B cell (primary cell): ENCODE results near the gene KAT8. TPM values are rescaled to one million over a fixed set of nuclear protein-coding genes. Genes with fewer than 3 reads are reported as not detected.

ENCODE experiments used
- ATAC-seq: fragments of 200-7000 bp; cut with Tn5 transposase; one replicate; pipeline ENCODE4 v1.10.0; 2021; ENCODE audit warnings: low read depth, mild to moderate bottlenecking, moderate number of reproducible peaks, moderate library complexity
- CTCF ChIA-PET: fragments of 350-600 bp; sonication (Branson Sonifier 250); formaldehyde crosslinking; loops from one replicate; lab custom pipeline; 2021; ENCODE audit warnings: antibody characterized with exemption, inconsistent platforms; lab: Charles Lee
- POLR2A ChIA-PET: fragments of 350-600 bp; sonication (Branson Sonifier 250); formaldehyde crosslinking; loops from one replicate; lab custom pipeline; 2021; ENCODE audit warnings: antibody characterized with exemption; lab: Charles Lee
- DNase-seq: peaks from one replicate; pipeline ENCODE4 v3.0.0; 2013
- H2AFZ ChIP-seq: 2 replicates; pipeline ENCODE4 v1.6.1; 2012; ENCODE audit warnings: mild to moderate bottlenecking, low read depth, low read length; ENCODE audit not compliant: insufficient read depth, poor library complexity, severe bottlenecking
- H3K27ac ChIP-seq, 2 donors: 1 replicate in 1 of 2; 2 replicates in 1 of 2; pipeline ENCODE4 v1.5.1; 2012 to 2013; ENCODE audit warnings: low read length in 2 of 2, mild to moderate bottlenecking in 2 of 2, moderate library complexity in 1 of 2
- H3K27me3 ChIP-seq, 4 experiments: fragments of 200-600 bp in 1 of 4; sonication (generic) in 1 of 4; replicated peaks in 1 of 4; 1 replicate in 2 of 4; 2 replicates in 2 of 4; pipeline versions ENCODE4 v1.6.1 to v1.7.0; 2013 to 2016; ENCODE audit warnings: low read length in 3 of 4, mild to moderate bottlenecking in 2 of 4, mixed read lengths in 1 of 4, moderate library complexity in 1 of 4; ENCODE audit not compliant: insufficient read depth in 4 of 4, control insufficient read depth in 3 of 4; ENCODE audit errors: control extremely low read depth in 1 of 4
- H3K36me3 ChIP-seq, 2 experiments: replicated peaks in 1 of 2; 1 replicate in 1 of 2; 2 replicates in 1 of 2; pipeline versions ENCODE4 v1.6.1 to v1.7.1; 2013; ENCODE audit warnings: low read length in 1 of 2; ENCODE audit not compliant: insufficient read depth in 2 of 2, control insufficient read depth in 1 of 2; ENCODE audit errors: control extremely low read depth in 1 of 2, extremely low read depth in 1 of 2
- H3K4me1 ChIP-seq, 2 donors: fragments of 200-600 bp in 1 of 2; sonication (generic) in 1 of 2; 1 replicate in 1 of 2; 2 replicates in 1 of 2; pipeline versions ENCODE4 v1.5.1 to v1.6.1; 2013 to 2017; ENCODE audit warnings: low read length in 2 of 2; ENCODE audit not compliant: control insufficient read depth in 2 of 2, insufficient read depth in 2 of 2
- H3K4me2 ChIP-seq: replicated peaks from 2 replicates; pipeline ENCODE3; 2012; ENCODE audit warnings: mild to moderate bottlenecking, low read depth, low read length; ENCODE audit not compliant: poor library complexity, severe bottlenecking
- H3K4me3 ChIP-seq, 5 experiments: fragments of 200-600 bp in 1 of 5; sonication (generic) in 1 of 5; 1 replicate in 3 of 5; 2 replicates in 2 of 5; pipeline versions ENCODE4 v1.5.1 to v1.7.0; 2011 to 2016; ENCODE audit warnings: low read length in 4 of 5, mild to moderate bottlenecking in 4 of 5, low read depth in 2 of 5, control low read depth in 1 of 5, moderate library complexity in 1 of 5; ENCODE audit not compliant: insufficient read depth in 1 of 5; ENCODE audit errors: control extremely low read depth in 1 of 5, extremely low read depth in 1 of 5
- H3K79me2 ChIP-seq: fragments of 200-600 bp; sonication (generic); one replicate; pipeline ENCODE4 v1.6.0; 2016; ENCODE audit warnings: low read length; ENCODE audit not compliant: control insufficient read depth, insufficient read depth
- H3K9ac ChIP-seq: fragments of 200-600 bp; sonication (generic); 2 replicates; pipeline ENCODE4 v1.6.1; 2017; ENCODE audit warnings: mild to moderate bottlenecking, low read length, moderate library complexity
- H3K9me3 ChIP-seq, 3 donors: one replicate each; pipeline versions ENCODE4 v1.6.1 to v1.7.1; 2013; ENCODE audit warnings: low read length in 2 of 3; ENCODE audit not compliant: control insufficient read depth in 2 of 3, insufficient read depth in 1 of 3; ENCODE audit errors: control extremely low read depth in 1 of 3
- H4K20me1 ChIP-seq: 2 replicates; pipeline ENCODE4 v1.6.0; 2012; ENCODE audit warnings: mild to moderate bottlenecking, low read length; ENCODE audit not compliant: insufficient read depth, control insufficient read depth, poor library complexity, severe bottlenecking
- H3K27ac Mint-ChIP-seq: one replicate; pipeline ENCODE4 v1.8.0; 2021; ENCODE audit warnings: mixed read lengths
- H3K27me3 Mint-ChIP-seq: one replicate; pipeline ENCODE4 v1.8.0; 2021; ENCODE audit warnings: mixed read lengths
- H3K4me1 Mint-ChIP-seq: one replicate; pipeline ENCODE4 v1.8.0; 2021; ENCODE audit warnings: mixed read lengths
- H3K4me3 Mint-ChIP-seq: one replicate; pipeline ENCODE4 v1.8.0; 2021; ENCODE audit warnings: mixed read lengths
- H3K9me3 Mint-ChIP-seq: one replicate; pipeline ENCODE4 v1.8.0; 2022; ENCODE audit warnings: mixed read lengths; ENCODE audit not compliant: insufficient read depth
- CTCF ChIP-seq: fragments of 200-600 bp; IDR thresholded peaks from one replicate; pipeline ENCODE4 v1.8.0; 2022; ENCODE audit warnings: antibody characterized with exemption, mild to moderate bottlenecking
- EZH2 ChIP-seq: IDR thresholded peaks from 2 replicates; pipeline ENCODE4 v1.6.1; 2012; ENCODE audit warnings: borderline replicate concordance, low read depth, mild to moderate bottlenecking, moderate library complexity, low read length; ENCODE audit not compliant: insufficient read depth, poor library complexity, severe bottlenecking
- WGBS: methylation state at CpG from one replicate; pipeline ENCODE4 v1.1.5; 2013; ENCODE audit warnings: missing lambda C conversion rate; ENCODE audit not compliant: insufficient coverage; 5-methylcytosine and 5-hydroxymethylcytosine counted together
- intact Hi-C: fragments of 100-400 bp; cut with micrococcal nuclease; formaldehyde crosslinking; loops from one replicate; pipeline ENCODE4 v1.10.0; 2022
- polyA plus RNA-seq: library from polyadenylated mRNA; depleted of rRNA; stranded (reverse); fragments of >200 nt; gene quantifications from 2 replicates; pipeline ENCODE4 v1.2.3, GENCODE V29; 2012
- total RNA-seq, 2 donors: library from RNA; stranded (reverse); fragments of 120-200 nt in 1 of 2; gene quantifications; 1 replicate in 1 of 2; 2 replicates in 1 of 2; pipeline versions ENCODE4 v1.2.3 to v1.2.4, GENCODE V29; 2013 to 2022

KAT8 gene
- total and polyA plus RNA-seq, 2 donors (not counting 1 experiment from before 2014, with no cell fraction given) = 100.0 to 102 TPM

GRCh38 chr16:31127182-31127581 is 9.7 kb downstream of the KAT8 start:
- Histone ChIP-seq H3K9ac (no peak overlapping the region), H3K79me2 (peaks cover 15% of the 10 kb centered on the region), H4K20me1 (no peaks in the 10 kb centered on the region), H3K27ac (no peak overlapping the region), H3K27me3 (no peaks in the 10 kb centered on the region), H3K9me3 (no peaks in the 10 kb centered on the region), H3K4me2 (no peak overlapping the region), H3K4me3 (no peak overlapping the region), H3K4me1 (no peaks in the 10 kb centered on the region), H2AFZ (no peak overlapping the region), H3K36me3 (peaks cover 0 to 66% of the 10 kb centered on the region in 2 experiments)
- H3K4me3 Mint-ChIP-seq = no peak overlapping the region
- no peak overlapping the region for H3K27ac Mint-ChIP-seq
- no peak for ATAC-seq
- DNase-seq = no peak
- H3K4me1 Mint-ChIP-seq = no peaks in the 10 kb centered on the region
- H3K27me3 Mint-ChIP-seq = no peaks in the 10 kb centered on the region
- ChIA-PET POLR2A (interaction anchor here (0.8 kb wide), 1 partner anchor 9 kb away, joined by 3 read pairs; no protein-coding TSS in a partner anchor), CTCF (interaction anchor here (1.0 kb wide), 2 partner anchors 10 to 15 kb away, joined by 3 read pairs; partner anchors contain the start of gene KAT8)
- 98% methylated on average over 13 of the region's 13 CpGs for WGBS
- intact Hi-C loops = no loop called here
- TF ChIP-seq CTCF = no peak
- no peak for TF ChIP-seq EZH2
- no peaks in the 10 kb centered on the region for H3K9me3 Mint-ChIP-seq

- Mint-ChIP-seq H3K27me3 (no peaks in the 10 kb centered on the region), H3K27ac (no peak overlapping the region), H3K9me3 (no peaks in the 10 kb centered on the region), H3K4me3 (no peak overlapping the region), H3K4me1 (no peaks in the 10 kb centered on the region)
- Histone ChIP-seq H3K36me3 (peaks cover 0 to 63% of the 10 kb centered on the region in 2 experiments), H3K27me3 (no peaks in the 10 kb centered on the region), H4K20me1 (no peaks in the 10 kb centered on the region), H3K9ac (no peak overlapping the region), H2AFZ (no peak overlapping the region), H3K79me2 (peaks cover 15% of the 10 kb centered on the region), H3K27ac (no peak overlapping the region), H3K4me3 (no peak overlapping the region), H3K4me1 (no peaks in the 10 kb centered on the region), H3K9me3 (no peaks in the 10 kb centered on the region), H3K4me2 (no peak overlapping the region)
- CTCF ChIA-PET = interaction anchor here (2.0 kb wide), 1 partner anchor 254 kb away, joined by 4 read pairs; no protein-coding TSS in a partner anchor
- POLR2A ChIA-PET = interaction anchor here (0.6 kb wide), 1 partner anchor 11 kb away, joined by 3 read pairs; the partner anchor contains the start of gene KAT8
- WGBS = 56% methylated on average over 13 of the region's 14 CpGs
- no peak for TF ChIP-seq CTCF
- TF ChIP-seq EZH2 = no peak
- no peak for DNase-seq
- intact Hi-C loops = no loop called here
- no peak for ATAC-seq
These were observed 11.5 kb downstream of the KAT8 start for GRCh38 chr16:31128711-31129567.
